HepG2 (cell line): ENCODE data around the gene LPIN3. TPM values are rescaled to one million over a fixed set of nuclear protein-coding genes. Genes with fewer than 3 reads are reported as not detected.

ENCODE experiments used
- ATF5 ChIP-seq: sonication (generic); formaldehyde crosslinking; IDR thresholded peaks from 2 replicates; pipeline ENCODE4 v1.4.0; 2020; ENCODE audit warnings: mild to moderate bottlenecking, low read depth, missing genetic modification reagents
- CREM ChIP-seq, 2 experiments: sonication (generic) in 1 of 2; formaldehyde crosslinking in 1 of 2; IDR thresholded peaks; 2 replicates each; pipeline versions ENCODE4 v1.4.0 to v1.6.1; 2016 to 2020; ENCODE audit warnings: antibody characterized with exemption in 1 of 2, mild to moderate bottlenecking in 1 of 2, missing genetic modification reagents in 1 of 2
- FLYWCH1 ChIP-seq: sonication (generic); formaldehyde crosslinking; IDR thresholded peaks from 2 replicates; pipeline ENCODE4 v1.8.1; 2023; ENCODE audit warnings: mild to moderate bottlenecking, missing genetic modification reagents
- FOXK2 ChIP-seq: fragments of 450-650 bp; IDR thresholded peaks from 2 replicates; pipeline ENCODE4 v1.6.1; 2016
- HDAC1 ChIP-seq: sonication (generic); formaldehyde crosslinking; IDR thresholded peaks from 2 replicates; pipeline ENCODE4 v1.5.1; 2020; ENCODE audit warnings: mild to moderate bottlenecking, missing genetic modification reagents
- KAT2B ChIP-seq: fragments of 150-350 bp; IDR thresholded peaks from 2 replicates; pipeline ENCODE4 v1.6.1; 2014; ENCODE audit warnings: low read depth, low read length, borderline replicate concordance
- KLF13 ChIP-seq: sonication (generic); formaldehyde crosslinking; IDR thresholded peaks from 2 replicates; pipeline ENCODE4 v1.4.0; 2020; ENCODE audit warnings: mild to moderate bottlenecking, missing genetic modification reagents
- MAZ ChIP-seq, 2 experiments: sonication (generic) in 1 of 2; formaldehyde crosslinking in 1 of 2; IDR thresholded peaks; 2 replicates each; pipeline versions ENCODE4 v1.5.0 to v1.6.1; 2012 to 2020; ENCODE audit warnings: low read depth in 2 of 2, mild to moderate bottlenecking in 2 of 2, borderline replicate concordance in 1 of 2, improper control_type of control experiment in 1 of 2, low read length in 1 of 2, missing genetic modification reagents in 1 of 2, moderate library complexity in 1 of 2
- MEF2D ChIP-seq: sonication (generic); formaldehyde crosslinking; IDR thresholded peaks from 2 replicates; pipeline ENCODE4 v1.5.1; 2020; ENCODE audit warnings: mild to moderate bottlenecking, missing genetic modification reagents
- MEIS1 ChIP-seq: sonication (generic); formaldehyde crosslinking; IDR thresholded peaks from 2 replicates; pipeline ENCODE4 v1.9.0; 2021; ENCODE audit warnings: mild to moderate bottlenecking, missing genetic modification reagents, moderate library complexity, borderline replicate concordance
- NFRKB ChIP-seq: fragments of 450-650 bp; IDR thresholded peaks from 2 replicates; pipeline ENCODE4 v1.6.1; 2017
- NR0B2 ChIP-seq: sonication (generic); formaldehyde crosslinking; IDR thresholded peaks from 2 replicates; pipeline ENCODE4 v1.4.0; 2020; ENCODE audit warnings: mild to moderate bottlenecking, missing genetic modification reagents
- PLRG1 ChIP-seq: fragments of 450-650 bp; conservative IDR thresholded peaks from 2 replicates; pipeline ENCODE4 v1.6.1; 2016
- REXO4 ChIP-seq: sonication (generic); formaldehyde crosslinking; IDR thresholded peaks from 2 replicates; pipeline ENCODE4 v1.8.0; 2022; ENCODE audit warnings: missing genetic modification reagents, mild to moderate bottlenecking, borderline replicate concordance
- RFX3 ChIP-seq: IDR thresholded peaks from 2 replicates; pipeline ENCODE4 v1.6.1; 2016; ENCODE audit warnings: missing biosample characterization, missing genetic modification reagents
- SP4 ChIP-seq: sonication (generic); formaldehyde crosslinking; IDR thresholded peaks from 2 replicates; pipeline ENCODE4 v1.8.1; 2023; ENCODE audit warnings: mild to moderate bottlenecking, missing genetic modification reagents
- TFAP4 ChIP-seq: sonication (generic); IDR thresholded peaks from 2 replicates; pipeline ENCODE4 v1.6.1; 2016; ENCODE audit warnings: low read depth, borderline replicate concordance
- ZFP62 ChIP-seq: sonication (generic); formaldehyde crosslinking; IDR thresholded peaks from 2 replicates; pipeline ENCODE4 v1.4.0; 2020; ENCODE audit warnings: missing genetic modification reagents
- ZNF251 ChIP-seq: sonication (generic); formaldehyde crosslinking; IDR thresholded peaks from 2 replicates; pipeline ENCODE4 v1.9.0; 2021; ENCODE audit warnings: mild to moderate bottlenecking, missing genetic modification reagents
- ZNF747 ChIP-seq: sonication (generic); formaldehyde crosslinking; IDR thresholded peaks from 2 replicates; pipeline ENCODE4 v1.8.1; 2023; ENCODE audit warnings: missing genetic modification reagents, mild to moderate bottlenecking, borderline replicate concordance
- ZNF775 ChIP-seq: sonication (generic); formaldehyde crosslinking; IDR thresholded peaks from 2 replicates; pipeline ENCODE4 v1.4.0; 2020; ENCODE audit warnings: missing genetic modification reagents, mild to moderate bottlenecking, moderate library complexity, borderline replicate concordance
- ZNF839 ChIP-seq: sonication (generic); formaldehyde crosslinking; IDR thresholded peaks from 2 replicates; pipeline ENCODE4 v1.4.0; 2020; ENCODE audit warnings: missing genetic modification reagents, mild to moderate bottlenecking, borderline replicate concordance
- ZNF850 ChIP-seq: sonication (generic); formaldehyde crosslinking; conservative IDR thresholded peaks from 2 replicates; pipeline ENCODE4 v1.9.0; 2021; ENCODE audit warnings: mild to moderate bottlenecking, missing genetic modification reagents
- ZNF891 ChIP-seq: sonication (generic); formaldehyde crosslinking; IDR thresholded peaks from 2 replicates; pipeline ENCODE4 v1.5.0; 2020; ENCODE audit warnings: mild to moderate bottlenecking, missing genetic modification reagents
- ZSCAN21 ChIP-seq: sonication (generic); formaldehyde crosslinking; IDR thresholded peaks from 2 replicates; pipeline ENCODE4 v1.8.0; 2022; ENCODE audit warnings: mild to moderate bottlenecking, missing genetic modification reagents, moderate library complexity, borderline replicate concordance
- polyA plus RNA-seq, 8 experiments: library from polyadenylated mRNA; depleted of rRNA in 3 of 8; stranded (reverse) in 7 of 8; unstranded in 1 of 8; fragments of >200 nt; fragmentation: Illumina TruSeq in 4 of 8; extraction: Trizol in 4 of 8; gene quantifications; 2 replicates each; pipeline versions ENCODE4 v1.2.1 to v1.2.3, GENCODE V29; 2011 to 2016; ENCODE audit warnings: low read depth in 4 of 8, missing spikeins in 1 of 8, mixed read lengths in 1 of 8; ENCODE audit not compliant: insufficient read depth in 1 of 8
- total RNA-seq, 5 experiments: library from RNA; depleted of rRNA; stranded (reverse); fragments of >200 nt; fragmentation: Illumina TruSeq; extraction: Trizol; gene quantifications; 2 replicates each; pipeline ENCODE4 v1.2.3, GENCODE V29; 2016; ENCODE audit warnings: low read depth in 1 of 5
- TF ChIP-seq, protein P1 (sequence below): sonication (generic); formaldehyde crosslinking; conservative IDR thresholded peaks from 2 replicates; pipeline ENCODE4 v1.8.0; 2022; ENCODE audit warnings: missing genetic modification reagents
- TF ChIP-seq, protein P2 (sequence below): sonication (generic); formaldehyde crosslinking; conservative IDR thresholded peaks from 2 replicates; pipeline ENCODE4 v1.8.1; 2023; ENCODE audit warnings: missing genetic modification reagents

LPIN3 gene
- total and polyA plus RNA-seq, 2 of the 13 experiments (the other 11 are each of a cell fraction or from before 2014, with no cell fraction given), result 14.2 to 28.6 TPM

GRCh38 chr20:41339957-41340326, 679 bp upstream of the LPIN3 start (continued):
- TF ChIP-seq KAT2B (no peak), NR0B2 (no peak), ZNF891 (CRISPR knock-in tag) (peak; percentile 78), NFRKB (no peak), ZNF747 (CRISPR knock-in tag) (no peak), PLRG1 (no peak), HDAC1 (CRISPR knock-in tag) (peak; percentile 66), ZNF839 (peak; percentile 91; the same call in 1 of the 2 replicates), CREM (IDR thresholded peaks at IDR 0.05) (no peak; the same call in 1 of the 2 replicates), CREM (CRISPR knock-in tag; IDR thresholded peaks at IDR 0.05) (no peak), ZNF251 (CRISPR knock-in tag) (no peak), TFAP4 (0 out of 2 replicates have a peak, but pooled peaks have one; percentile 42), RFX3 (CRISPR knock-in tag) (no peak), ZFP62 (no peak), MEIS1 (CRISPR knock-in tag) (no peak), ZNF850 (CRISPR knock-in tag) (no peak), SP4 (no peak), MAZ (IDR thresholded peaks at IDR 0.05; ENCODE audit: borderline replicate concordance, low read depth, low read length) (0 out of 2 replicates have a peak, but pooled peaks have one; percentile 54), MAZ (CRISPR knock-in tag; IDR thresholded peaks at IDR 0.05; ENCODE audit: low read depth) (peak; percentile 84), FLYWCH1 (CRISPR knock-in tag) (no peak), ZNF775 (CRISPR knock-in tag) (no peak), FOXK2 (no peak), KLF13 (CRISPR knock-in tag) (no peak; the same call in 1 of the 2 replicates), ZSCAN21 (peak; percentile 79; the same call in 1 of the 2 replicates), MEF2D (CRISPR knock-in tag) (peak; percentile 74; the same call in 1 of the 2 replicates), ATF5 (CRISPR knock-in tag) (no peak), REXO4 (no peak)
- TF ChIP-seq, protein P1, sequence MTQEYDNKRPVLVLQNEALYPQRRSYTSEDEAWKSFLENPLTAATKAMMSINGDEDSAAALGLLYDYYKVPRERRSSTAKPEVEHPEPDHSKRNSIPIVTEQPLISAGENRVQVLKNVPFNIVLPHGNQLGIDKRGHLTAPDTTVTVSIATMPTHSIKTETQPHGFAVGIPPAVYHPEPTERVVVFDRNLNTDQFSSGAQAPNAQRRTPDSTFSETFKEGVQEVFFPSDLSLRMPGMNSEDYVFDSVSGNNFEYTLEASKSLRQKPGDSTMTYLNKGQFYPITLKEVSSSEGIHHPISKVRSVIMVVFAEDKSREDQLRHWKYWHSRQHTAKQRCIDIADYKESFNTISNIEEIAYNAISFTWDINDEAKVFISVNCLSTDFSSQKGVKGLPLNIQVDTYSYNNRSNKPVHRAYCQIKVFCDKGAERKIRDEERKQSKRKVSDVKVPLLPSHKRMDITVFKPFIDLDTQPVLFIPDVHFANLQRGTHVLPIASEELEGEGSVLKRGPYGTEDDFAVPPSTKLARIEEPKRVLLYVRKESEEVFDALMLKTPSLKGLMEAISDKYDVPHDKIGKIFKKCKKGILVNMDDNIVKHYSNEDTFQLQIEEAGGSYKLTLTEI, result no peak
- TF ChIP-seq, protein P2, sequence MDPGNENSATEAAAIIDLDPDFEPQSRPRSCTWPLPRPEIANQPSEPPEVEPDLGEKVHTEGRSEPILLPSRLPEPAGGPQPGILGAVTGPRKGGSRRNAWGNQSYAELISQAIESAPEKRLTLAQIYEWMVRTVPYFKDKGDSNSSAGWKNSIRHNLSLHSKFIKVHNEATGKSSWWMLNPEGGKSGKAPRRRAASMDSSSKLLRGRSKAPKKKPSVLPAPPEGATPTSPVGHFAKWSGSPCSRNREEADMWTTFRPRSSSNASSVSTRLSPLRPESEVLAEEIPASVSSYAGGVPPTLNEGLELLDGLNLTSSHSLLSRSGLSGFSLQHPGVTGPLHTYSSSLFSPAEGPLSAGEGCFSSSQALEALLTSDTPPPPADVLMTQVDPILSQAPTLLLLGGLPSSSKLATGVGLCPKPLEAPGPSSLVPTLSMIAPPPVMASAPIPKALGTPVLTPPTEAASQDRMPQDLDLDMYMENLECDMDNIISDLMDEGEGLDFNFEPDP (CRISPR knock-in tag), result peak; percentile 9; the same call in 1 of the 2 replicates
